ENCODE measurements around the gene GRK5.

GRCh38 chr10:119446441-119447277 lies 239.3 kb downstream of the GRK5 start:
- TF ChIP-seq, protein P1, sequence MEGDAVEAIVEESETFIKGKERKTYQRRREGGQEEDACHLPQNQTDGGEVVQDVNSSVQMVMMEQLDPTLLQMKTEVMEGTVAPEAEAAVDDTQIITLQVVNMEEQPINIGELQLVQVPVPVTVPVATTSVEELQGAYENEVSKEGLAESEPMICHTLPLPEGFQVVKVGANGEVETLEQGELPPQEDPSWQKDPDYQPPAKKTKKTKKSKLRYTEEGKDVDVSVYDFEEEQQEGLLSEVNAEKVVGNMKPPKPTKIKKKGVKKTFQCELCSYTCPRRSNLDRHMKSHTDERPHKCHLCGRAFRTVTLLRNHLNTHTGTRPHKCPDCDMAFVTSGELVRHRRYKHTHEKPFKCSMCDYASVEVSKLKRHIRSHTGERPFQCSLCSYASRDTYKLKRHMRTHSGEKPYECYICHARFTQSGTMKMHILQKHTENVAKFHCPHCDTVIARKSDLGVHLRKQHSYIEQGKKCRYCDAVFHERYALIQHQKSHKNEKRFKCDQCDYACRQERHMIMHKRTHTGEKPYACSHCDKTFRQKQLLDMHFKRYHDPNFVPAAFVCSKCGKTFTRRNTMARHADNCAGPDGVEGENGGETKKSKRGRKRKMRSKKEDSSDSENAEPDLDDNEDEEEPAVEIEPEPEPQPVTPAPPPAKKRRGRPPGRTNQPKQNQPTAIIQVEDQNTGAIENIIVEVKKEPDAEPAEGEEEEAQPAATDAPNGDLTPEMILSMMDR (IDR thresholded peaks at IDR 0.05): no peak
- TF ChIP-seq POLR2A (IDR thresholded peaks at IDR 0.05): no peak

All from lower leg skin (tissue), 3 donors.